Stimulated activated naive CD8-positive, alpha-beta T cell treated with anti-CD3 and anti-CD28 coated beads, Interleukin-15, Interleukin-2, amounts not matched to agents 100 ng/mL and 50 ng/mL, for 24 hours (primary cell): ENCODE data around the gene RMP24.
"Not testable (repeated sequence)": the region's sequence is repeated elsewhere in the genome, so short reads cannot be mapped to it uniquely, and the experiment has no call there.

Source experiments
- H3K27ac Mint-ChIP-seq: one replicate; pipeline ENCODE4 v1.8.0; 2021; ENCODE audit warnings: mild to moderate bottlenecking, mixed read lengths
- H3K27me3 Mint-ChIP-seq: one replicate; pipeline ENCODE4 v1.8.0; 2021; ENCODE audit warnings: mixed read lengths
- H3K36me3 Mint-ChIP-seq: one replicate; pipeline ENCODE4 v1.8.0; 2021; ENCODE audit warnings: low read depth, mixed read lengths
- H3K4me1 Mint-ChIP-seq: one replicate; pipeline ENCODE4 v1.8.0; 2021; ENCODE audit warnings: low read depth, mixed read lengths
- H3K4me3 Mint-ChIP-seq: one replicate; pipeline ENCODE4 v1.8.0; 2021; ENCODE audit warnings: mild to moderate bottlenecking, mixed read lengths
- H3K9me3 Mint-ChIP-seq: one replicate; pipeline ENCODE4 v1.8.0; 2021; ENCODE audit warnings: mixed read lengths

Gene RMP24

GRCh38 chr18:35983147-35983546 lies 10.7 kb downstream of the RMP24 start:
- H3K4me1 Mint-ChIP-seq: no peaks in the 10 kb centered on the region
- no peak overlapping the region for H3K27ac Mint-ChIP-seq
- H3K36me3 Mint-ChIP-seq: peaks cover 46% of the 10 kb centered on the region
- no peaks in the 10 kb centered on the region for H3K27me3 Mint-ChIP-seq
- H3K9me3 Mint-ChIP-seq: no peaks in the 10 kb centered on the region
- H3K4me3 Mint-ChIP-seq: no peak overlapping the region

- no peaks in the 10 kb centered on the region for H3K9me3 Mint-ChIP-seq
- no peak overlapping the region for H3K27ac Mint-ChIP-seq
- H3K27me3 Mint-ChIP-seq: no peaks in the 10 kb centered on the region
- no peak overlapping the region for H3K4me3 Mint-ChIP-seq
- peaks cover 44% of the 10 kb centered on the region for H3K36me3 Mint-ChIP-seq
- H3K4me1 Mint-ChIP-seq: no peaks in the 10 kb centered on the region
These were observed 11.3 kb downstream of the RMP24 start for GRCh38 chr18:35983818-35984217.

GRCh38 chr18:35991696-35992095 lies 19.2 kb downstream of the RMP24 start:
- H3K9me3 Mint-ChIP-seq: no peaks in the 10 kb centered on the region
- no peaks in the 10 kb centered on the region for H3K27me3 Mint-ChIP-seq
- no peaks in the 10 kb centered on the region for H3K4me1 Mint-ChIP-seq
- H3K27ac Mint-ChIP-seq: no peak overlapping the region
- H3K36me3 Mint-ChIP-seq: peaks cover 9% of the 10 kb centered on the region
- H3K4me3 Mint-ChIP-seq: no peak overlapping the region

- no peak overlapping the region for H3K4me3 Mint-ChIP-seq
- H3K27me3 Mint-ChIP-seq: no peaks in the 10 kb centered on the region
- H3K4me1 Mint-ChIP-seq: no peaks in the 10 kb centered on the region
- peaks cover 9% of the 10 kb centered on the region for H3K36me3 Mint-ChIP-seq
- H3K27ac Mint-ChIP-seq: no peak overlapping the region
- H3K9me3 Mint-ChIP-seq: no peaks in the 10 kb centered on the region
These were observed 20.5 kb downstream of the RMP24 start for GRCh38 chr18:35993013-35993412.

DNA sequence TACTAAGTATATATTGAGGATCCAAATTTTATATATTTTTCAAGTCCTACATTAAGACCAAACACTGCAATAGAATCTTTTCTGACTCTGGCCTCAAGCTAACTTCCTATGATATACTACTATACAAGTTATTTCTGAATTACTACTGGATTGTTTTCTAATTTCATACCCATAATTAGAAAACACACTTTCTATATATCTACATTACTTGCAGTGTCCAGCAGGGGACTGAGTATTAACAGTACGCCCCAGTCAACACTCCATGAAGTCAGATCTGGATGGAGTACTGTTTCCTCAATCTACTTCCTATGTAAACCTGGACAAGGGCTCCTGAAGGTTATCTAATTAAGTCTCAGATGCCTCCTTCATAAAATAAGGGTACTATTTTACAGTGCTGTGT lies 26.5 kb downstream of the RMP24 start:
- Mint-ChIP-seq H3K27me3 (no peaks in the 10 kb centered on the region), H3K9me3 (no peaks in the 10 kb centered on the region), H3K4me3 (no peak overlapping the region), H3K4me1 (peaks cover 5% of the 10 kb centered on the region), H3K27ac (no peak overlapping the region), H3K36me3 (peaks cover 4% of the 10 kb centered on the region)

DNA sequence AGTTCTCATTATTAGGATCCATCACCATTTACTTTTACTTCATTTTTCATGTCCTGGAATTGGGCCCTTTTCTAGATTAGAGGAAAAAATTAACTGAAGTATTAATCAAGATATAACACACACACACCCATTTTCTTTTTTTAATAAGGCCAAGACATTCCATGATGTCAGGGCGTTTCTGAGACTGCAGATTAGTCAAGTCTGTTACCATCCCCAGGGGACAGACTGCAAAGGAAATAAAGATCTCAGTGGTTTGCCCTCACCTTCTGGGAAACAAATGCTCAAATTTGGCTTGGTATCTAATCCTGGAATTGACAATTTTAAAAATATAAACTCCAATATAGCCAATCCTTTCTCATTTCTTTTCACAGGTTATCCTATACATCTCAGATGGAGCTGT lies 27.4 kb downstream of the RMP24 start:
- Mint-ChIP-seq H3K9me3 (no peaks in the 10 kb centered on the region), H3K27ac (no peak overlapping the region), H3K36me3 (peaks cover 4% of the 10 kb centered on the region), H3K4me3 (no peak overlapping the region), H3K4me1 (peaks cover 5% of the 10 kb centered on the region), H3K27me3 (no peaks in the 10 kb centered on the region)

GRCh38 chr18:36006997-36007396 lies 34.5 kb downstream of the RMP24 start:
- no peak overlapping the region for H3K4me3 Mint-ChIP-seq
- no peaks in the 10 kb centered on the region for H3K27me3 Mint-ChIP-seq
- no peaks in the 10 kb centered on the region for H3K4me1 Mint-ChIP-seq
- no peaks in the 10 kb centered on the region for H3K36me3 Mint-ChIP-seq
- H3K27ac Mint-ChIP-seq: no peak overlapping the region
- no peaks in the 10 kb centered on the region for H3K9me3 Mint-ChIP-seq

GRCh38 chr18:36009214-36009613 lies 36.7 kb downstream of the RMP24 start:
- Mint-ChIP-seq H3K27ac (no peak overlapping the region), H3K36me3 (no peaks in the 10 kb centered on the region), H3K9me3 (no peaks in the 10 kb centered on the region), H3K4me1 (no peaks in the 10 kb centered on the region), H3K27me3 (no peaks in the 10 kb centered on the region), H3K4me3 (no peak overlapping the region)

- H3K36me3 Mint-ChIP-seq: no peaks in the 10 kb centered on the region
- H3K27ac Mint-ChIP-seq: no peak overlapping the region
- H3K4me3 Mint-ChIP-seq: no peak overlapping the region
- H3K9me3 Mint-ChIP-seq: no peaks in the 10 kb centered on the region
- H3K27me3 Mint-ChIP-seq: no peaks in the 10 kb centered on the region
- peaks cover 3% of the 10 kb centered on the region for H3K4me1 Mint-ChIP-seq
These were observed 40.4 kb downstream of the RMP24 start for GRCh38 chr18:36012891-36013290.

- H3K4me1 Mint-ChIP-seq: peaks cover 3% of the 10 kb centered on the region
- H3K4me3 Mint-ChIP-seq: no peak overlapping the region
- no peaks in the 10 kb centered on the region for H3K27me3 Mint-ChIP-seq
- H3K27ac Mint-ChIP-seq: no peak overlapping the region
- no peaks in the 10 kb centered on the region for H3K9me3 Mint-ChIP-seq
- no peaks in the 10 kb centered on the region for H3K36me3 Mint-ChIP-seq
These were observed 43.1 kb downstream of the RMP24 start for GRCh38 chr18:36015629-36016028.

- Mint-ChIP-seq H3K9me3 (no peaks in the 10 kb centered on the region), H3K4me3 (no peak overlapping the region), H3K27ac (no peak overlapping the region), H3K4me1 (peaks cover 3% of the 10 kb centered on the region), H3K36me3 (no peaks in the 10 kb centered on the region), H3K27me3 (no peaks in the 10 kb centered on the region)
These were observed 44.8 kb downstream of the RMP24 start for GRCh38 chr18:36017232-36017631.

GRCh38 chr18:36020174-36020711 lies 47.8 kb downstream of the RMP24 start:
- Mint-ChIP-seq H3K4me3 (no peak overlapping the region), H3K27ac (no peak overlapping the region), H3K27me3 (no peaks in the 10 kb centered on the region), H3K4me1 (peaks cover 3% of the 10 kb centered on the region), H3K9me3 (no peaks in the 10 kb centered on the region), H3K36me3 (peaks cover 3% of the 10 kb centered on the region)

DNA sequence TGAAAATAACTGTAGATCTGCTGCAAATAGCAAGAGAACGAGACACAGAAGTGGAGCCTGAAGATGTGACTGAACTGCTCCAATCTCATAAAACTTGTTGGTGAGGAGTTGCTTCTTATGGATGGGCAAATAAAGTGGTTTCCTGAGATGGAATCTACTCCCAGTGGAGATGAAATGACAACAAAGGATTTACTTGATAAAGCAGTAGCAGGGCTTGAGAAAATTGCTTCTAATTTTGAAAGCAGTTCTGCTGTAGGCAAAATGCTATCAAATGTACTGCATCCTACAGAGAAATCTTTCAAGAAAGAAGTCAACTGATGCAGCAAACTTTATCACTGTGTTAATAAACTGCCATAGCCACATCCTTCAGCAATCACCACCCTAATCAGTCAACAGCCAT lies 50.9 kb downstream of the RMP24 start:
- H3K27me3 Mint-ChIP-seq: no peaks in the 10 kb centered on the region
- no peak overlapping the region for H3K27ac Mint-ChIP-seq
- H3K9me3 Mint-ChIP-seq: no peaks in the 10 kb centered on the region
- H3K4me1 Mint-ChIP-seq: no peaks in the 10 kb centered on the region
- no peak overlapping the region for H3K4me3 Mint-ChIP-seq
- H3K36me3 Mint-ChIP-seq: peaks cover 23% of the 10 kb centered on the region

DNA sequence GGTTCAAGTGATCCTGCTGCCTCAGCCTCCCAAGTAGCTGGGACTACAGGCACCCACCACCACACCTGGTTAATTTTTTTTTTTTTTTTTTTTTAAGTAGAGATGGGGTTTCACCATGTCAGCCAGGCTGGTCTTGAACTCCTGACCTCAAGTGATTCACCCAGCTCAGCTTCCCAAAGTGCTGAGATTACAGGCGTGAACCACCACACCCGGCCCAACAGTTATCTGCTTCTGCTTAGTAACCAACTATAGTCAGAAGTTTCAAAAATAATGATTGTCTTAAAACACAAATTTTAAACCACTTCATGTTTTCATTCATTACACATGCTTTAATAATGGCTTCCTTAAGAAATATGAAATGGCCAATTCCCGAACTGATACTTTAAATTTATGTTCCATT lies 51.8 kb downstream of the RMP24 start:
- H3K27ac Mint-ChIP-seq, H3K9me3 Mint-ChIP-seq, H3K4me1 Mint-ChIP-seq, H3K4me3 Mint-ChIP-seq, H3K27me3 Mint-ChIP-seq: not testable (repeated sequence)
- H3K36me3 Mint-ChIP-seq: peaks cover 27% of the 10 kb centered on the region

DNA sequence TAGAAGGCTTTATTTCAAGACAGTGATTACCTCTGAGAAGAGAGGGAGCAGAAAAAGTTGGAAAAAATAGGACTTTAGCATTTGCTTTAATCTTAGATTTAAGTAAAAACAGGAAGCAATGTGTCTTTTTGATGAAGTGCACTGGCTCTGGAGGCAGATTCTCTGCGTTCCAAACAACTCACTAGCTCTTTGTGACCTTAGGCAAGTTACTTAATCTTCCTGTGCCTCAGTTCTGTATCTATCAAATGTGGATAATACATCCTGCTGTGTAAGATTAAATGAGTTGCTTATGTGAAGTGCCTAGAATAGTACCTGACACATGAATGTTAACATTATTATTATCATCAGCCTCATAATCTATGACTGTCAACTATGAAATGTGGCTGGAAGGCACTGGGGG lies 52.5 kb downstream of the RMP24 start:
- no peaks in the 10 kb centered on the region for H3K9me3 Mint-ChIP-seq
- H3K36me3 Mint-ChIP-seq: peaks cover 29% of the 10 kb centered on the region
- no peaks in the 10 kb centered on the region for H3K27me3 Mint-ChIP-seq
- no peak overlapping the region for H3K27ac Mint-ChIP-seq
- no peaks in the 10 kb centered on the region for H3K4me1 Mint-ChIP-seq
- no peak overlapping the region for H3K4me3 Mint-ChIP-seq

- Mint-ChIP-seq H3K27ac (no peak overlapping the region), H3K4me1 (peaks cover 8% of the 10 kb centered on the region), H3K36me3 (peaks cover 45% of the 10 kb centered on the region), H3K4me3 (no peak overlapping the region), H3K9me3 (no peaks in the 10 kb centered on the region), H3K27me3 (no peaks in the 10 kb centered on the region)
These were observed 56.4 kb downstream of the RMP24 start for GRCh38 chr18:36028859-36029258.
